ENCODE measurements around the gene ZNF124.

- TF ChIP-seq CTCF (IDR thresholded peaks at IDR 0.05; ENCODE audit: poor library complexity, severe bottlenecking) (no peak), TAF1 (IDR thresholded peaks at IDR 0.05; ENCODE audit: low read depth) (no peak), POLR2AphosphoS5 (IDR thresholded peaks at IDR 0.05) (no peak), EZH2 (IDR thresholded peaks at IDR 0.05; ENCODE audit: borderline replicate concordance, insufficient read depth, low read length, poor library complexity, severe bottlenecking) (no peak), SMC3 (conservative IDR thresholded peaks at IDR 0.05; ENCODE audit: poor library complexity) (no peak), RAD21 (conservative IDR thresholded peaks at IDR 0.05) (no peak)
Measured at GRCh38 chr1:247211339-247211738, 39.5 kb upstream of the ZNF124 start.

Data from neural cell (in vitro differentiated cells).